Vagina (tissue), 2 donors: ENCODE data around the gene HOXC11.

Source experiments
- CTCF ChIP-seq, 3 experiments: fragments of 450-650 bp in 2 of 3; fragments of 200-600 bp in 1 of 3; sonication (generic) in 1 of 3; IDR thresholded peaks; one replicate each; pipeline ENCODE4 v1.5.1; 2017 to 2019; ENCODE audit warnings: antibody characterized with exemption in 3 of 3, mild to moderate bottlenecking in 2 of 3, moderate library complexity in 2 of 3
- POLR2A ChIP-seq, 2 donors: fragments of 450-650 bp; IDR thresholded peaks; one replicate each; pipeline ENCODE4 v1.6.1; 2017; ENCODE audit warnings: antibody characterized with exemption in 2 of 2, mild to moderate bottlenecking in 2 of 2, moderate library complexity in 2 of 2
- POLR2AphosphoS5 ChIP-seq, 2 donors: sonication (generic); formaldehyde crosslinking; IDR thresholded peaks; one replicate each; pipeline ENCODE4 v1.9.0; 2017; ENCODE audit warnings: antibody characterized with exemption in 2 of 2, mild to moderate bottlenecking in 2 of 2, low read depth in 1 of 2; ENCODE audit not compliant: insufficient read depth in 1 of 2

GRCh38 chr12:53970451-53970850 lies 2.5 kb upstream of the HOXC11 start:
- TF ChIP-seq CTCF (IDR thresholded peaks at IDR 0.05) = no peak
- no peak for TF ChIP-seq POLR2A (IDR thresholded peaks at IDR 0.05)
- no peak for TF ChIP-seq POLR2AphosphoS5 (IDR thresholded peaks at IDR 0.05; ENCODE audit: insufficient read depth in 1 of 2, low read depth in 1 of 2)
